SK-N-SH treated with all-trans-retinoic acid at 6 μM for 48 hours (cell line): ENCODE measurements around the gene AAR2.

ENCODE experiments used
- ATAC-seq: fragments of 200-7000 bp; cut with Tn5 transposase; 3 replicates; pipeline ENCODE4 v1.9.1; 2020; ENCODE audit warnings: mild to moderate bottlenecking, moderate library complexity
- ARNTL ChIP-seq: fragments of 450-650 bp; formaldehyde crosslinking; IDR thresholded peaks from 2 replicates; pipeline ENCODE4 v1.5.0; 2020; ENCODE audit warnings: low read depth, mild to moderate bottlenecking, moderate library complexity, borderline replicate concordance
- BACH2 ChIP-seq: fragments of 250-450 bp; sonication (Bioruptor Pico); IDR thresholded peaks from 2 replicates; pipeline ENCODE4 v1.9.0; 2021; ENCODE audit warnings: mild to moderate bottlenecking, borderline replicate concordance
- CREB5 ChIP-seq: fragments of 250-450 bp; sonication (Bioruptor Pico); IDR thresholded peaks from 2 replicates; pipeline ENCODE4 v1.5.1; 2020; ENCODE audit warnings: low read depth, mild to moderate bottlenecking, moderate library complexity
- CSRNP3 ChIP-seq: fragments of 250-450 bp; sonication (Bioruptor Pico); IDR thresholded peaks from 2 replicates; pipeline ENCODE4 v1.5.1; 2021; ENCODE audit warnings: mild to moderate bottlenecking, moderate library complexity
- ESRRG ChIP-seq: fragments of 250-450 bp; sonication (Bioruptor Pico); IDR thresholded peaks from 2 replicates; pipeline ENCODE4 v1.6.1; 2021; ENCODE audit warnings: mild to moderate bottlenecking
- GLIS3 ChIP-seq: fragments of 250-450 bp; sonication (Bioruptor Pico); IDR thresholded peaks from 2 replicates; pipeline ENCODE4 v1.5.0; 2020; ENCODE audit warnings: mild to moderate bottlenecking, moderate library complexity
- ISL1 ChIP-seq: fragments of 250-450 bp; sonication (Bioruptor Pico); IDR thresholded peaks from 2 replicates; pipeline ENCODE4 v2.1.2; 2022; ENCODE audit warnings: mild to moderate bottlenecking, moderate library complexity
- OSR1 ChIP-seq: fragments of 250-450 bp; sonication (Bioruptor Pico); IDR thresholded peaks from 2 replicates; pipeline ENCODE4 v1.8.0; 2022; ENCODE audit warnings: moderate library complexity, mild to moderate bottlenecking, inconsistent platforms
- PATZ1 ChIP-seq: fragments of 250-450 bp; sonication (Bioruptor Pico); IDR thresholded peaks from 2 replicates; pipeline ENCODE4 v1.8.0; 2020; ENCODE audit warnings: mild to moderate bottlenecking, moderate library complexity, borderline replicate concordance
- POU6F1 ChIP-seq: fragments of 250-450 bp; sonication (Bioruptor Pico); IDR thresholded peaks from 2 replicates; pipeline ENCODE4 v1.8.0; 2021; ENCODE audit warnings: low read depth, mild to moderate bottlenecking, moderate library complexity, borderline replicate concordance
- PPARA ChIP-seq: fragments of 250-450 bp; sonication (Bioruptor Pico); IDR thresholded peaks from 2 replicates; pipeline ENCODE4 v1.5.0; 2020; ENCODE audit warnings: mild to moderate bottlenecking, borderline replicate concordance
- RARB ChIP-seq: fragments of 250-450 bp; sonication (Bioruptor Pico); IDR thresholded peaks from 2 replicates; pipeline ENCODE4 v1.8.0; 2021; ENCODE audit warnings: mild to moderate bottlenecking, moderate library complexity
- SNAI2 ChIP-seq: fragments of 250-450 bp; sonication (Bioruptor Pico); IDR thresholded peaks from 2 replicates; pipeline ENCODE4 v1.5.0; 2020; ENCODE audit warnings: mild to moderate bottlenecking, moderate library complexity
- TCF4 ChIP-seq: fragments of 250-450 bp; sonication (Bioruptor Pico); IDR thresholded peaks from 2 replicates; pipeline ENCODE4 v1.8.0; 2021; ENCODE audit warnings: mild to moderate bottlenecking, moderate library complexity, borderline replicate concordance
- TOX ChIP-seq: fragments of 250-450 bp; sonication (Bioruptor Pico); IDR thresholded peaks from 2 replicates; pipeline ENCODE4 v1.8.0; 2021; ENCODE audit warnings: mild to moderate bottlenecking, moderate library complexity, borderline replicate concordance
- TSHZ2 ChIP-seq: fragments of 250-450 bp; sonication (Bioruptor Pico); IDR thresholded peaks from 2 replicates; pipeline ENCODE4 v1.5.0; 2020; ENCODE audit warnings: mild to moderate bottlenecking, moderate library complexity
- ZC3H10 ChIP-seq: fragments of 250-450 bp; sonication (Bioruptor Pico); IDR thresholded peaks from 2 replicates; pipeline ENCODE4 v1.5.1; 2021; ENCODE audit warnings: mild to moderate bottlenecking, moderate library complexity
- ZFP3 ChIP-seq: fragments of 250-450 bp; sonication (Bioruptor Pico); IDR thresholded peaks from 2 replicates; pipeline ENCODE4 v1.5.0; 2020; ENCODE audit warnings: mild to moderate bottlenecking, moderate library complexity
- ZFP30 ChIP-seq: fragments of 450-650 bp; formaldehyde crosslinking; IDR thresholded peaks from 2 replicates; pipeline ENCODE4 v1.5.0; 2022; ENCODE audit warnings: mild to moderate bottlenecking, moderate library complexity
- ZNF565 ChIP-seq: fragments of 450-650 bp; formaldehyde crosslinking; conservative IDR thresholded peaks from 2 replicates; pipeline ENCODE4 v1.5.0; 2020; ENCODE audit warnings: low read depth, mild to moderate bottlenecking, moderate library complexity
- ZNF70 ChIP-seq: fragments of 450-650 bp; formaldehyde crosslinking; IDR thresholded peaks from 2 replicates; pipeline ENCODE4 v1.5.0; 2020; ENCODE audit warnings: mild to moderate bottlenecking, moderate library complexity
- ZNF8 ChIP-seq: fragments of 450-650 bp; formaldehyde crosslinking; IDR thresholded peaks from 2 replicates; pipeline ENCODE4 v1.5.0; 2020; ENCODE audit warnings: mild to moderate bottlenecking, moderate library complexity

The AAR2 gene

DNA sequence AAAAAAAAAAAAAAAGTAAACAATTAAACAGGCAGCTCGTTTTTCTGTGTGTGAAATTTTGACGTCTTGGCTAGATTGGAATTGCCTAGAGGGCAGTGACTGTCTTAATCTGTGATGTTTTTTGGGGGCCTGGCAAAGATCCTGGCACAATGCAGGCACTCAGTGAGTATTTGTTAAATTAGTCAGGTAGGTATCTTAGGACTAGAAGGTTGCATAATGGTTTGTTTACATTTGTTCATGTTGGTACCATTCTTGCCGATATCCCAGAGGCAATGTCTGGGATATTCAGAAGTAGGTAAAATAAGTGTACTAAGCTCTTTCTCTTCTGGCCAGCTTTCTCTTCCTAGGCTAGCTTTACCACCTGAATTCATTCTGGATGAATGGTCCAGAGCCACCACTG lies 2.5 kb downstream of the AAR2 start:
- TF ChIP-seq OSR1 (CRISPR knock-in tag) (no peak), RARB (no peak), ISL1 (CRISPR knock-in tag) (no peak), CSRNP3 (CRISPR knock-in tag) (no peak), ZNF70 (CRISPR knock-in tag) (no peak), CREB5 (no peak), PPARA (CRISPR knock-in tag) (no peak), SNAI2 (no peak), PATZ1 (no peak), ARNTL (no peak), BACH2 (no peak), POU6F1 (no peak), TOX (CRISPR knock-in tag) (no peak), ZFP3 (CRISPR knock-in tag) (no peak), TCF4 (no peak), ZFP30 (CRISPR knock-in tag) (no peak), GLIS3 (CRISPR knock-in tag) (no peak), TSHZ2 (CRISPR knock-in tag) (no peak)
- ATAC-seq, result no peak

- ATAC-seq, result no peak
- TF ChIP-seq ZFP3 (CRISPR knock-in tag), result no peak
- no peak for TF ChIP-seq OSR1 (CRISPR knock-in tag)
- no peak for TF ChIP-seq TSHZ2 (CRISPR knock-in tag)
- no peak for TF ChIP-seq RARB
- no peak for TF ChIP-seq ARNTL
- no peak for TF ChIP-seq POU6F1
- TF ChIP-seq SNAI2, result no peak
- TF ChIP-seq ESRRG, result no peak
- no peak for TF ChIP-seq ISL1 (CRISPR knock-in tag)
- no peak for TF ChIP-seq ZNF70 (CRISPR knock-in tag)
- TF ChIP-seq ZNF565 (CRISPR knock-in tag), result no peak
- TF ChIP-seq TCF4, result no peak
- TF ChIP-seq GLIS3 (CRISPR knock-in tag), result no peak
- TF ChIP-seq ZC3H10 (CRISPR knock-in tag), result no peak
- TF ChIP-seq PPARA (CRISPR knock-in tag), result no peak
- no peak for TF ChIP-seq CSRNP3 (CRISPR knock-in tag)
- no peak for TF ChIP-seq TOX (CRISPR knock-in tag)
- no peak for TF ChIP-seq ZNF8 (CRISPR knock-in tag)
- TF ChIP-seq ZFP30 (CRISPR knock-in tag), result no peak
- TF ChIP-seq BACH2, result no peak
Observed at GRCh38 chr20:36240076-36240475, 3.8 kb downstream of the AAR2 start.
